HTR-8/SVneo (cell line): ENCODE data around the gene CIROP.

Experiments
- DNase-seq: peaks from one replicate; pipeline ENCODE4 v3.0.0; 2011; ENCODE audit warnings: low spot score, mixed read lengths; ENCODE audit not compliant: insufficient read length
- FAIRE-seq: peaks from 2 replicates; lab custom pipeline; 2011; peaks lifted over from hg19 to GRCh38; lab: Jason Lieb, UNC

The CIROP gene

DNA sequence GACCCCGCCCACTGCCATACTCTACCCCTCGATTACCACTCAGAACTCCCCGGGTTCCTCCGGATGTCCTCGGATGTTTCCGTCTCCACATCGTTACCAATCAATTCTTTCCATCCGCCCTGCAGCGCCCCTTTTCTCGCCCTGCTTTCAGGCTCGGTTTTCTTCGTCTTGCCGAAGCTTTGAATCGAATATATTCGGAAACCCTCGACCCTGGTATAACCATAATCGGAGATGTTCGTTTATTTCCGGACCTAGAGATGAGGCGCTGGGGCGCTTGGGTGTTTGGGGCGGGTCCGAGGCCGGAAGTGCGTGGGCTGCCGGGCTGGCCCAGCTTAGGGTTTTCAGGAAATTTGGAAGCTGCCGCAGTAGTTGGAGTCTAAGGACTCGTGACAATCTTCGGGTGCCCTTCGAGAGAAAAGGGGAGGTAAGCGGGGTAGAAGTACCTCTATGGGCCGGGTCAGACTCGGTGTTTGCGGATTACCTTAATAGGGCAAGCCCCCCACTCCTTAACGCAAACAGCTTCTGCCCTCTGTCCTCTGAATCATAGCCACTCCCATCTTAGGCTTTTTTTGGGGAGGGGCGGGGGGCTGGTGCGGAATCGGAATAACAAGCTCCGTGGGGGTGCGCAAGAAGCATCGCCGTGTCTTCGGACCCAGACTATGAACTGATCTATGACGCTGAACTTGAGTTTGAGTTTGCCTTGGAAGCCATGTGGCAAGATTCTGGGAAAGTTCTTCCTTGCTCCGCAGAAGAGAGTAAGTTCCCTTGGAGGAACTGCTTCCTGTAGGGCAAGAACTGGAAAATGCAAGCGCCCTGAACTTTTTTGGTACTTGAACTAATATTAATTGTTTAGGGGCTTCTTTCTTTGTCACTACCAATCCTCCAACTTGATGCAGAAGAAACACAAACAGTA, 9.3 kb downstream of the CIROP start, which contains the start of gene C14orf119:
TSS of gene C14orf119 (plus strand) at position 310 of the 913 bp plus-strand sequence. CDS start 2,154 bp downstream, outside the sequence.
- FAIRE-seq (no peak), DNase-seq (peak; percentile 92)

DNA sequence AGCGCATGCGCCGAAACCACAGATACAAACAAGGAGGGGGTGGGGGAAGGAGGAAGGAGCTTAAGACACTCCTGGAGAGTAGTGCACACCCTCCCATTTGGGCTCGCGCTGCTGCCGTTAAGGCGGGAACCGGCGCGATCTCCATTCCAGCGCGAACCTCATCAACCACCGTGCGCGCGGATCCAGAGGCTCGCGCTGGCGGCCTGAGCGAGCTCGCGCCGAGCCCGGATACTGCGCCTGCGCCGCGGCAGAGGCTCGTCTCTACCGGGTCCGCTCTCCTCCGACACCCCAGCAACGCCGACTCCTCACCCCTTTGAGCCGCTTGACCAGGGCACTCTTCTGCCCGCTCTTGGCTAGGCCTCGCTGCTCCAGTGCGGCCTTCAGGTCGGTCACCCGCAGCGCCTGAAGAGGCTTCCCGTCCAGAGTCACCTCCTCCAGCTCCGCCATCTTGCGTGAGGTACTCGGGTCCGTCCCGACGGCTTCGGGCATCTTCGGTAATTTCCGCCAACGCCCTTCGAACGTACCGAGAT, 10.1 kb downstream of the CIROP start, which contains the start of gene ACIN1:
TSS of gene ACIN1 (minus strand) at position 471 of the 530 bp plus-strand sequence. CDS start at position 447, 24 bp downstream.
- no peak for FAIRE-seq
- no peak for DNase-seq

DNA sequence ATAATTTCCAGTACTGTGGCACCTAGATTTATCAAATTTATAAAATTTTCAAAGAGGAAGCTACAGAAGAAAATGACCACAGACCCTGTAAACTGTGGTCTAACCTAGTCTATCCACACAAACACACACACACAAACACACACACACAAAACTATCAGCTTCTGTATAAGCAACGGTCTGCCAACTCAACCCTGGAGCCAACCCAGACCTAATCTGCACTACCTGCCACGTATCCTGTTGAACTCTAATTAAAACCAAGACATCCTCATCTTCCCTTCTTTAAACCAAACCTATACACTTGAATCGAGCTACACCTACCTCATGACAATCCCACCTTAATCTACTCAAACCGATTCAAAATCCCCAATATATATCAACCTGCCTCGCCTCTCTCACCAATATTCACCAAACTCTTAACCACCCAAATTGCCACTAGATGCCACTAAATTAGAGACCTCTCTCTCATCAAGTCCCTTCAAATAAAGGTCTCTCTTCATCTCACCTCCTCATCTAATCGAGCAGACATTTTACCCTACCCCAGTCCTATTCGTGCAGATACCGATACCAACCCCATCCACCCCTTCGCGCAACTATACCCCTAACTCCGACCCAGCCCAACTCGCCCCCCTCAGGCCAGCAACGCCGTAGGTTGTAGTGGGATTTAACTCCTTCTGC, 10.7 kb downstream of the CIROP start:
- DNase-seq (peak; percentile 75), FAIRE-seq (no peak)

DNA sequence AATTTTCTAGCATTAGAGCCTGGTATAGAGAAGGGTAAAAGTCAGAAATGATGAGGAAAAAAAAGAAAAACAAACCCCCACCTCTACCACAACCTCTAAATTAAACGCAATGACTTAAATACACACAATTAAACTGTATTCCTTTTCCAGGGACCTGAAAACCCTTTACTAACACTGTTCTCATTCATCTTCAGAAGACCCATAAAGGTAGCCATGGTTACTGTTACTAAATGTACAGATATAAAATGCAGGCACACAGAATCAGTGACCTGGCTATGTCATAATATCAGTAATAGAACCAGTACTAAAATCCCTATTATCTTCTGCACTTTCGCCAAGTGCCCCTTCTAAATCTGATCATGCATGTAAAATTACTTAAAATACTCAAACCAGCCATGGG, 11.3 kb downstream of the CIROP start:
- DNase-seq (no peak), FAIRE-seq (no peak)

DNA sequence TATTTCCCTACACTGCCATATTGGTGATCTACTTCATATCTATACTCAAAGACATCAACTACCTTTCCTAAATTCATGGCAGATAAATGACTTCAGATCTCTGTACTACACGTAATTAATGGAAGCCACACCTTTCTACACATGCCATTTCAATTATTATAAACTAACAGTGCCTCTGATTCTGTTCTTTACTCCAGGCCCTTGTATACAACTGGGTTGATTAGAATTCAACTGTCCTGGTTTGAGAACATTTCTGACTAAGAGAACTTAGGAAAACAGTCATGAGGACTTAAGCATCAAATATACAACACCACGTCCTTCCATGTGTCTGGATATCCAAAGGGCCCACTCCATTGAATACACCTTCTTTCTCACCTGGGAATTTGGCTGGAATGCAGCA, 11.7 kb downstream of the CIROP start:
- DNase-seq, result no peak
- no peak for FAIRE-seq

DNA sequence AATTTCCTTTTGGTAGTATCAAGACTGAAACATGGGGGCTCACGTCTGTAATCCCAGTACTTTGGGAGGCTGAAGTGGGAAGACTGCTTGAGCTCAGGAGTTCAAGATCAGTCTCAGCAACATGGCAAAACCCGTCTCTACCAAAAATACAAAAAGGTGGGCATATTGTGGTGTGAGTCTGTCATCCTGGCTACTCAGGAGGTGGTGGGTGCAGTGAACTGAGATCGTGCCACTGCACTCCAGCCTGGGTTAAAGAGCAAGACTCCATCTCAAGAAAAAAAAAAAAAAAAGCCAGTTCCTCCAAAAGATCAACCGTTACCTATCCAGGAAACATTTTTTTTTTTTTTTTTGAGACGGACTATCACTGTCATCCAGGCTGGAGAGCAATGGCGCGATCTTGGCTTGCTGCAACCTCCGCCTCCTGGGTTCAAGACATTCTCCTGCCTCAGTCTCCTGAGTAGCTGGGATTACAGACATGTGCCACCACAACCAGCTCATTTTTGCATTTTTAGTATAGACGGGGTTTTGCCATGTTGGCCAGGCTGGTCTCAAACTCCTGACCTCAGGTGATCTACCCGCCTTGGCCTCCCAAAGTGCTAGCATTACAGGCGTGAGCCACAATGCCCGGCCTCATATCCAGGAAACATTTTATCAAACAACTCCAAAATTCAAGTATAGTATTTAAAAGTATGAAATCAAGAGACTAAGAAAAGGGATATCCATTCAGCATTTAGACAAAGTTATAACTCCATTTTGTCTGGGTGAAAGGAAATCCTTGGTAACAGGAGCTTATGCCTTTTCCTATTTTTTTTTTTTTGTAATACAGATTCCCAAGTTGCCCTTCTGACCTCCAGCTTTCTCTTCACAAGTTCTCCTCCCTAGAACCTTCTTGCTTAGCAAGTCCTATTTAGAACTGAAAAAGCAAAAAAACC, 13.2 kb downstream of the CIROP start:
- DNase-seq (no peak), FAIRE-seq (no peak)

DNA sequence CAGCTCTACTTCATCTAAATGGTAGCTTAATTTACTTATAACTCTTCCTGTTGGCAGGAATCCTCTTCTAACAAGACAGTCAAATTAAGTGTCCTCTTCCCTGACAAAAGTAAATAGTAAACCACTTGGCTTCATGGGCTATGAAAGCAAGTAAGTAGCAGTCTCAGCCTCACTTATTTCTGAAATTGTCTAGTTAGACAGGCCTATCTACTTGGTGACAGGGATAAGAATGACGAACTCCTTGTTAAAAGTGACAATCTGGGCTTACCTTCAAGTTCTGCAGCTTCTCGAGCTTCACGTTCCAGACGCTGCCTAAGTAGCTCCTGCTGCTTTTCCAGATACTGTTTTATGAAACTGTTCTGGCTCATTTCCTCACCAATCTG, 14.5 kb downstream of the CIROP start:
- FAIRE-seq, result no peak
- DNase-seq, result no peak

DNA sequence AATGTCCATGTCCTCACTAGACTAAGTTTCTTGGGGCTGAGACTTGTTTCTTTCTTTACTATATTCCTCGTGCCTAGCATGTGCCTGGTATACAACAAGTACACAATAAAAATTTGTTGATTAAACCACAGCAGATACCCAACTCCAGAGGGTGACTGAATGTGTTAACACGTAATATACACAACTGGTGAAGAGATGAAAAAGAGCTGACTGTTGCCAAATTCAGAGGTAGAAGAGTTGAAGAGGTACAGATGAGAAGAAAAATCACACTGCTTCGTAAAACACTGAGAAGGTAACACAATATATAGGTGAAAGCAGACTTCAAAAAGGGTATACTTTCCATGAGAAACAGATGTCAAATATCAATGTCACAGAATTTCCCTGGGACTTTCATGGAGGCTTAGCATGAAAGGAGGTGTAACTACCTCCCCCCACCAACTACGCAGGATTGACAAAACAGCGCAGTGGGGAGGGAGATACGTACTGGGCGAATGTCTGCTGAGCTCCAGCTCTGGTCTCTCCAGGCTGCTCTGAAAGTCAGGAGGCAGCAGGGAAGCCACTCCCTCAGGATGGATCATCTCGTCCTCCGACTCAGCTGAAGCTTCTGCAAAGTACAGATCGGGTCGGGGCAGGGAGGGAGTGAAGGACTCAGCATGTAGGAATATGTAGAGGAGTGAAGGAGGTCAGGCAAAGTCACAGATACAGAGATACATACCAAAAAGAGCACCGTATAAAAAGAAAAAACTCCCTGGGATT, 15.1 kb downstream of the CIROP start:
- DNase-seq, result no peak
- no peak for FAIRE-seq

DNA sequence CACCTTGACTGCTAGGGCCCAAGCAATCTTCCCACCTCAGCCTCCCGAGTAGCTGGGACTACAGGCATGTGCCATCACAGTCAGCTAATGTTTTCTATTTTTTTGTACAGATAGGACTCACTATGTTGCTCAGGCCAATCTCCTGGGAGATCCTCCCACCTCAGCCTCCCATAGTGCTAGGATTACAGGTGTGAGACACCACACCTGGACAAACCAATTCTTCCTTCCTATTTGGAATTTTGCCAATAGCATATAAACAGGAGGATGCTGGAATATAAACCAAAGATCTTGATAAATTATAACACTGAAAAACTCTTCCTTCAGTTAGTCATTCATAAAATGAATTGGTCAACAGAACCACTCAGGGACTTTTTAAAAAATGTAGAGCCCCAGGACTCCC, 18.2 kb downstream of the CIROP start:
- FAIRE-seq, result no peak

DNA sequence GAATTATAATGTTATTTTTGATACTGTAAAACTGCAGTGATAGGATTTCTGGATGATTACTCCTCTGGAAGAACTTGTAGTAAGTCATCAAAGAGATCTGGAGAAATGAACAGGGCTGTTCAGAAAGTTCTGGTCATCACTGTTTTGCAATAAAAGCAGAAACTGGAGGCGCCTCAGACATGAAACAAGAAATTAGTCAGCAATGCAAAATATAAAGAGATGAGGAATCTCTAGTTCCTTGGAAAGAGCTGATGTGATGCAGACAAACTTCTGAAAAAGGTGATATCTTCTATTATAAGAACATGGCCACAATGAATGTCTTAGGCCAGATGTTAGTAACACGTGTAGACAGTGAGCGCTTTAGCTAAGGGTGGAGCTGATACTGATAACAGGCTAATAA, 19.3 kb downstream of the CIROP start:
- DNase-seq (no peak), FAIRE-seq (no peak)

More for the DNA sequence above, 18.2 kb downstream of the CIROP start:
- DNase-seq, result no peak

DNA sequence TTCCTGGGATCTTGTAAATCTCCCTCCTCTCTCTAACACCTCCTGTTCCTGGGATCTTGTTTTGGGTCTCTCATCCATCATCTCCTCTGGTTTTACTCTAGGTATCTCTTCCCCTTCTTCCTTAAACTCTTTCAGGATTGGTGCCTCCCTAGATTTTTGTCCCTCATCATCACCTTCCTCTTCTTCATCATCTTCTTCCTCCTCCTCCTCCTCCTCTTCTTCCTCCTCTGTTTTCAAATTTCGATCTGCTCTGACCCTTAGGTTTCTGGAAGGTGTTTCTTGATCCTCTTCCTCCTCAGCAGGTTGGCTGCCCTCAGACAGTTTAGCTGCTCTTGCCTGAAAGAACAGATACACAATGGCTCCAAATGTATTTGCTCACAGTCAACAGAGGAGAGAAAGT, 24.3 kb downstream of the CIROP start:
- FAIRE-seq (no peak), DNase-seq (no peak)

DNA sequence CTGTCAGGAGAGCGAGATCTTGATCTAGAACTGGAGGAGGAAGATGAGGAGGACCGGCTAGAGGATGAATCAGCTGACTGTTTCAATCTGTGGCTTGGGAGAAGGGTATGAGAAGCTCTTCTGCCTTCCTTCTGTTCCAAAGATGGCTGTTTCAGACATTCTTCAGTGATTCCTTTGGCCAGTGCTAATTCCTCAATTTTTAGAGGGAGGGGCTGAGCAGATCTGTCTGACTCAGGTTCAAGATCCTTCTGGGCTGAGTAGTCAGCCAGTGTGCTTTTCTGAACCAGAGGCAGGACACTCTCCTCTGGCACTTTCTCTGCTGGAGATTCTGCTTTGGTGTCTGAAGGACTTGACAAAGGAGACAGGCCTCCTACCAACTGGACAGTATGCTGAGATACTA, 25.1 kb downstream of the CIROP start:
- DNase-seq (no peak), FAIRE-seq (no peak)

DNA sequence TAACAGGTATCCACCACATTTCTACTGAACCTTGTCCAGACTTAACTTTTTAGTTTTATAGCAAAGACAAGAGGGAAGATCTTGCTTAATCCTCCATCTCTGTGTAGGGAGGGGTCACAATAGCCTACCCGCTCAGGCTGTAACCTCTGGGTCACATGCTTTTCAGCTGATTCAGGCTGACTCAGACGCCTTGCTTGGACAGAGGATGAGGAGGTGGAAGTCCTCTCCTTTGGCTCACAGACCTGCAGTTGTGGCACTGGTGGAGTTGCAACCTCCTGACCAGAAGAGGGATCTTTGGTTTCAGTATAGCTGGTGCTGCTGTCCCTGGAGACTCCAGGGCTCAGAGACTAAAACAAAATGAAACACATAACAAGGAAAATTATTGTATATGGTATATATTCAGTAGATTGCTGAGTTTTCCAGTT, 26.1 kb downstream of the CIROP start:
- DNase-seq, result peak; percentile 41
- no peak for FAIRE-seq

DNA sequence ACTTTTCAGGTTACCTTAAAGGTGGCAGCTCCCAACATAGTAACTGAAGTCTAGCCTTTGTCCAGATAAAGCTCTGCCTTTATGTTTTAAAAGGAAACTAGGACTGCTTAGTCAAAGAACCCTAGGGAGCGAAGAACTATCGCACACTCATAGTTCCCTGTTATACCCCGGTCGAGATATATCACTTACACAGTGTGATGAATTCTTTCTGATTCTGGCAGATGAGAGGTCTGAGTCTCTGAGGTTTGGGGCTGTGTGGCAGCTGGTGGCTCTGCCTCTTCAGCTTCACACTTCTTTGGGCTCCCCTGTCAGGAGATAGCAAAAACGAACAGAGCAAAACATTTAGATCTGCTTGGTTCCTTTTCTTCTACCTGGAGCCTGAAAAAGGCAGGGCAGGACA, 26.8 kb downstream of the CIROP start:
- DNase-seq (no peak), FAIRE-seq (no peak)

DNA sequence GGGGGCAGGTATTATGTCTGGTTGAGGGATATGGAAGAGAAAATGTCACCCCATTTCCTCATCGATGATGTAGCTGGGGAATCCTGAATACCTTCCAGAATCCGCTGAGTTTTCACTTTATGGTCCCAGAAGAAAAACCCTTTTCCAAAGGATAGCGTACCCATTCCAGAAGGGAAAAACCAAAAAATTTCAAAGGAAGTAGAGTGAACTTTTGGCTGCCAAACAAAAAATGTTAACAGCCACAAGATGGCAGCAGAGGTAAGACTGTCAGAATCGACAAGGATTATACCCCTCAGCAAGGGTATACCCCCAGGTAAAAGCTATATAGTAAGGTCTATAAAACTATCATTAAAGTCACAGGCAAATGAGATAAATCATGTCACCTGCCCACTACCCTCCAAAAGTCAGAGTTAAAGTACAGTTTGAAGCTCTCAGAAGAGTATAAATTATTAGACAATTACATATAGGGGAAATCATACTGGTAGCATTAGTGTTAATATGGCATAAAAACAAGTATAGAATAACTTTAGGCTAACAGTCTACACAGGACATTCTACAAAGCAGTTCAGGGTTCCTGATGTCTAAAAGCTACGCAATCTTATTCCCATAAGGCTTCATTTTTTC, 27.9 kb downstream of the CIROP start:
- FAIRE-seq (no peak), DNase-seq (no peak)

DNA sequence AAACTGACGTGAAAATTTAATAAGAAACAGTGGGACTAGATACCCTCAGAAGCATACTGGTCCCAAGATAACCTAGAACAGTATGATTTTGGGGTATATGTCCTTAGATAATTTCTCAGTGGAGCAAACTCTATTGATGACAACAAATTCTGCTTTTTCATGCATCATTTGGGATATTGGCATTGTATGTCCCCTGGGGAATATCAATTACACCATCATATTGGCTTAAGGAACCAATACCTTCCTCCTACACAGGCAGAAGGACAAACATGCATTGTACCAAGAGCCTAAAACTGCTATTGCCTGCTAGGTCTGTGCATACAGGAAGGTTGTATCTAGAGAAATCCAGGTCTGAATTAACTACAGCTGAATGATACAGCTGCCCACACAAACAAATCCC, 29.9 kb downstream of the CIROP start:
- no peak for FAIRE-seq
- DNase-seq, result no peak

DNA sequence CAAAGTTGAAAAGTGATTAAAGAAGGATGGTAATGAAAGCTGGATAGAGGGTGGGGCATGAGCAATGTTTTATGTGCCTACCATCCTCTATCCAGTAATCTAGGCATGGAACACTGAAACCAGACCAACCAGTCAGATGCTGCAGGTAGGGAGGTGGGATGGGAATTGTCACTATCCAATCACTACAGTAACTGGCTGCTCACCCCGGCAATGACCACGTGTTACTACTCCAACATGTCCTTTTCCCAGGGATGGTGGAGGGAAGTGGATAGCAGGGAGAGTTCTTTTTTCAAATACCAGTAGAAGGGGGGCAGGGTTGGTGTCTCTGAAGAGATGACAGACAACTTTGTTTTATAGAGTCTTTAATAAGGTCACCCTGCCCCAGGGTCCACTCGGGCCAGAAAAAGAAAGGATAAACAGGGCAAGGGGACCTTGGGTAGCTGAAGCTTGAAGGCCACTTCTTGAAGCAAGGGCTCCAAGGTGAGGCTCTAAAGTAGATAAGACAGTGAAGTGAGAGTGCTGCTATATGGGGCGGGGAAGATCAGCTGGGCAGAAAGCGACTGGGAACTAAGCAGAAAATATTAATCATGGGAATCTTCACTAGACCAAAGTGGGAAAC, 32.8 kb downstream of the CIROP start:
- FAIRE-seq (no peak), DNase-seq (no peak)

DNA sequence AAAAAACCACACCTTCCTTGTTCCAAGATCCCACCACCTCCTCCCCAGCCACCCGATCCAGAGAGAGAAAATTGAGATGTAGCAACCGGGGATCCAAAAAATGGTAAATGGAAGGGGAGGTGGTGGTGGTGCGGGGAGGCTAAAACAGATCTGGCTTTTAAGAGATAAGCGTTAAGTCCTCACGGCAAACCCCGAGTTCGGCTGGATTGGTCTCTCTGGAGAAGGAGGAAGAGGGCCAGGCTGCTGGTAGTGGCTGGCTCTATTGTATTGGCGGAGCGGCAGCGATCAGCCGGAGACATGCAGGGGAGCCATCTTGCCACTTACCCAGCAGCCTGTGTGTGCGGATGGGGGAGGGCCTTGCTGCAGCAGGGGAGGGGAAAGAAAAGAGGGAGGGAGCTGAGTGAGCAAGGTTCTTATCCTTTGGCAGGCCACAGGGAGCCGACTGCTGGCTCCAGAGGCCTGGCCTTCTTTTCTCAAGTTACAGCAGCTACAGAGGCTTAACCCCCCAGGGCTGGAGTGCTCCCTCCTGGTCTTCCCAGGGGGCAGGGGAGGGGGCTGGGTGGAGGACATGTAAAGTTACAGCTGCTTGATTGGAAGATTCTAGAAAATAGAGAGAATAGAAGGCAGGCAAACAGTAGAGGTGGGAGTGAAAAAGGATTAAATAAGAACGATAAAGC, 33.4 kb downstream of the CIROP start:
- DNase-seq, result peak; percentile 79
- FAIRE-seq, result no peak
